HS-5 (cell line): ENCODE results near the gene LINGO3.
"Not testable (repeated sequence)": the region's sequence is repeated elsewhere in the genome, so short reads cannot be mapped to it uniquely, and the experiment has no call there.

Experiments used
- DNase-seq: peaks from one replicate; pipeline ENCODE4 v3.0.0-alpha.2; 2012; ENCODE audit warnings: low read depth

The LINGO3 gene, protein sequence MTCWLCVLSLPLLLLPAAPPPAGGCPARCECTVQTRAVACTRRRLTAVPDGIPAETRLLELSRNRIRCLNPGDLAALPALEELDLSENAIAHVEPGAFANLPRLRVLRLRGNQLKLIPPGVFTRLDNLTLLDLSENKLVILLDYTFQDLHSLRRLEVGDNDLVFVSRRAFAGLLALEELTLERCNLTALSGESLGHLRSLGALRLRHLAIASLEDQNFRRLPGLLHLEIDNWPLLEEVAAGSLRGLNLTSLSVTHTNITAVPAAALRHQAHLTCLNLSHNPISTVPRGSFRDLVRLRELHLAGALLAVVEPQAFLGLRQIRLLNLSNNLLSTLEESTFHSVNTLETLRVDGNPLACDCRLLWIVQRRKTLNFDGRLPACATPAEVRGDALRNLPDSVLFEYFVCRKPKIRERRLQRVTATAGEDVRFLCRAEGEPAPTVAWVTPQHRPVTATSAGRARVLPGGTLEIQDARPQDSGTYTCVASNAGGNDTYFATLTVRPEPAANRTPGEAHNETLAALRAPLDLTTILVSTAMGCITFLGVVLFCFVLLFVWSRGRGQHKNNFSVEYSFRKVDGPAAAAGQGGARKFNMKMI

DNA sequence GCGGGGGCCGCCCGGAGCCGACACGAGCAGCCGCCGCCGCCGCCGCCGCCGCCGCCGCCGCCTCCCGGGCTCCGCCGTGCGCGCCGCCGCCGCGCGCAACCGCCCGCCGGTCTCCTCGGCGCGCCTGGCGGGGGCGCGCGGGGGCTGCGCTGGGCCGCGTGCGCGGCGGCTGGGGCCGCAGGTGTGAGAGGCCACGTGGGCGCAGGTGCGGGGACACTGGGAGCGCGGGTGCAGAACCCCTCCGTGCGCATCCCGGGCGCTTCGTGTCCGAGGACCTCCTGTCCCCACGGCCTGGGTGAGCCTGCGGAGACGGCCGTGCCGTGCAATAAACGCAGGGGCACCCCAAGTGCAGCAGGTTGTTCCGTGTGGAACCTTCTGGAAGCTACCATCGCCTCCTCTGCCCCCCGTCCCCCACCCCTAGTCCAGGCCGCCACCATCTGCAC lies at the start of gene LINGO3:
Gene LINGO3 (minus strand): TSS at position 41 of the 443 bp plus-strand sequence. CDS start 16,378 bp downstream, outside the sequence.
- no peak for DNase-seq

DNA sequence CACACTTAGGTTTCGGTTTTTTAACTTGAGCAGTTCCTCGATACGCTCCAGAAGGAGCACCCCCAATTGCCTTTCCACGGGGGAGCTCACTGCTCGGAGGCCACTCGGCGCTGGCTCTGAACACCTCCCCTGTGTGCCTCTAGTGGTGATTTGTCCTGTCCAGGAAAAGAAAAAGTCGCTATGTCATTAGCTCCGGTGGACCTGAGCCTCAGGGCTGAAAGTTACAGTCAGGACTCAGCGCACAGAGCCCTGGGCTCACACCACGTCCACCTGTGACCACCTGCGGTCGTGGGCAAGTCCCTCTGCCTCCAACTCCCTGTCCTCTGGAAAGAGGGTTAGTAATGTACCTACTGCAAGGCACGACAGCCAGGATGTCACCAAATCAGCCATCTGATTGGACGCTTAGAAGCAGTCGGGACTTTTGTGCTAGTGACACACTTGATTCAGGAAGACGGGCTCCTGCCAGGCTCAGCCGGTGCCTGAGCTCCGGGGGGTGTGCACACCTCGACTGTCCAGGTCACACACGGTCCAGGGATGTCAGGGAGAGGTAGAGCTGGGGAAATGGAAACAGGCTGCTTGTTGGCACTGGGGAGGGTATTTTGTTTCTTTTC lies 48.2 kb upstream of the LINGO3 start:
- no peak for DNase-seq

DNA sequence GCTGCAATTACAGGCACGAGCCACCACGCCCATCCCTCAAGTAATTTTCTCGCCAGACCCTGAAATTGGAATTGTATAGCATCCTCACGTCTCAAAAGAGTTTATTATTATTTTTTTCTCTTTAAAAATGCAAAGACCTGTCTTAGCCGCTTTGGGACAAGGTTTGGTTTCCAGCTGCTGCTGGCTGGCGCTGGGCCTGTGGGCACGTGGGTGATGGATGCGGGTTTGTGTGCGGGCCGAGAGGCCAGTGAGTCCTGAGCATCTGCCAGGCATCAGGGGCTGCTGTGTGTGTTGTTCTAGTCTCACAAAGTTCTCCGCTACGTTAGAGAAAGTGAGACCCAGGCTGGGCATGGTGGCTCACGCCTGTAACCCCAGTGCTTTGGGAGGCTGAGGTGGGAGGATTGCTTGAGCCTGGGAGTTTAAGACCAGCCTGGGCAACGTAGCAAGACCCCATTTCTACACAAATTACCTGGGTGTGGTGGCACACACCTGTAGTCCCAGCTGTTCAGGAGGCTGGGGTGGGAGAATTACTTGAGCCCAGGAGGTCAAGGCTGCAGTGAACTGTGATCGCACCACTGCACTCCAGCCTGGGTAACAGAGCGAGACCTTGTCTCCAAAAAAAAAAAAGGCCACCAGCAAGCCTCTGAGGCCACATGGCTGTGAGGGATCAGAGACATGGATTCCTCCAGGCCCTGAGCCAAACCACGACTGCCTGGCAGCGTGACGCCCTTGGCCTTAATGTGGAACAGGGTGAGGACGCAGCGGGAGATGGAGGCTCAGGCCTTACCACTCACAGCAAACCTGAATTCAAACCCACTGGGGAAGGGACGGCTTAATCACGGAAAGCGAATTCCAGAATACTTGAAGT lies 47.4 kb upstream of the LINGO3 start:
- DNase-seq, result no peak

DNA sequence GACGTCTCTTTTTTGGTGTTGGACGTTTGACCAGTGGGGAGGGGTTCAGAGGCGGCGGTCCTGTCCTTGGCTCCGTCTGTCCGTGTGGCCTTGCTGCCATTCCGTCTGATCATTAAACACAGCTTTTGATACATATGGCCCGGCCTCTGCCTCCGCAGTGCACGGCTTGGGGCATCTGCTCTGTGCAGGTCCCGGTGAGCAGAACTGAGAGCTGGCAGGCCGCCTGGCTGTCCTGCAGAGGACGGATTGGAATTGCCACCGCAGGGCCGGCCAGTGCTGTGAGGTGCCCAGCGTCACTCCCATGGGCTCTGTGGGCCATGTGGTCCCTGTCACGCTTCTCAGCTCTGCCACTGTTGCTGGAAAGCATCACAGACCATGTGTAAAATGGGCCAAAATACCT lies 46.7 kb upstream of the LINGO3 start:
- DNase-seq, result no peak

DNA sequence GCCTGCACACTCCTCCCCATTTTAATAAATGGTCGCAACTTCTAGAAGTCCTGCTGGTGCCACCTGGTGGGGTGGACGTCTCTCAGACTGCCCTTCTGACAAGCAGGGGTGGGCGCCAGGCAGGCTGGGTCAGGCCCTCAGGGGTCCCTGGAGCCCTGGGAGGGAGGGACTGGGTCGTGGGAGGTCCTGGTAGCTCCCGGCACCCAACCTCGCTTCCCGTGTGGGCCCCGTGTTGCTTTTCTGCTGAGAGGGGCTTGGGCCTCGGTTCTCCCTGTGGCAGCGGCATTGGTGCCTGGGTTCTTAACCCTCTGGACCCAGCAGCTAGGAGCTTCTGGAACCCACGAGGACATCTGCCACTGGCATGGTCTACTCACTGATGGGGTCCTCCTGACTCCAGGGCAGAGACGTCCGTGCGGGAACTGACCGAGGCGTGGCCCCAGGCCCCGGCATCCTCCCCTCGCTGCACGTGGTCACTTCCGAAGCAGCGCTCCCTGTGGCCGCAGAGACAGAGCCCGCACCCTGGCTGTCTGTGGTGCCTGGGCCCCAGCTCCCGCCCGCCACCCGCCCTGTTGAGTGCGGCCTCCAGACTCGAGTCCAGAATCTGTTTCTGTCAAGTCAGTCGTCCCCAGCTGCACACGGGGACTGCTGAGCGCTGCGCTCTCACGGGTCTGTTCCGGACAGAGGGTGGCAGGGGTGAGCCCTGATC lies 46.1 kb upstream of the LINGO3 start:
- DNase-seq, result no peak

DNA sequence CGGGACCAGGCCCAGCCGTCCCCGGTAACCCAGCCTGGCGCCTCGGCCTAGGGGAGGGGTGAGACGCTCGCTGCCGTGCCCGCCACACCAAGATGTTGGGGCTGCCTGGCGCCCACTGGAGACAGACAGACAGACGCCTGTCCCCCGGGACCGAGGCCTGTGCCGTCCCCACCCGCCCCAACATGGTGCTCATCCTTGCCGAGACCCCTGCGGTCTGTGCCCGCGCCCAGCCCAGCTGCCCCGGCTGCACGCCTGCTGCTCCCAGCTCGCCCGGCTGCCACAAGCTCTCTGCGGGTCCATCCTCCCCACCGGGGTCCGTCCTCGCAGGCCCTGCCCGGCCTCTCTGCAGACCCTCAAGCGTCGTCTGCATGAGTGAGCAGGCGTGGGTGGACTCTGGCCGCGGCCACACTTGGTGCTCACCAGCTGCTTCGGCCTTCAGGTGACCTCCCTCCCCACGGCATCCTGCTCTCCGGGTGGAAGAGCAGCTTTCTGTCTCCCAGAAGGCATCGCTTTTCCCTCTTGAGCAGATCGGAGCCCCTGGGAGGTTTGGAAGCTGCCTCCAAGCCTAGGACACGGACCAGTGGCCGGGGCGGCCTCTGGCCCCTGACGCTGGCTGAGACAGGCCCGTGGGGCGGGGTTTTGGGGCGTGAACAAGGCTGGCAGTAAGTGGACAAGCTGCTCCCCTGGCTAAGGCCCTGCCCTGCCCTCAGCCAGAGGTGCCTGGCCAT lies 45.4 kb upstream of the LINGO3 start:
- DNase-seq, result no peak

DNA sequence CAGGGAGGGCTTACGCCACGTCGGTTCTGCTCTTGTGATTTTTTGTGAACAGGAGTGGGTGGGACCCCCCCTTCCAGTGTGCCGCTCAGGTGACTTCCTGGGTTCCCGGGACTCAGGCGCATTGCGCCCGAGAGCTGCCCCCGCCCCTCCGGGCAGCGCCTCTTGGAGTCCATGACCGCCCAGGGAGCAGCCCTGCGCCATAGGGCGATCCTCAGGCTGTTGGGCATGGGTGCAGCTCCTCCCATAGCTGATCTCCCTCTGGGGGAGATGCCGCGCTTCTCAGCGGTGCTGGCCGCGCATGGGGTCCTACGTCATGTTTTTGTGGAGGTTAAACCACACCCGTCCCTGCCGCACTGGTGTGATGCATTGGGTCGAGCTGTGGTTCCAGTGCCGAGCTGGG lies 44.2 kb upstream of the LINGO3 start:
- DNase-seq, result no peak

DNA sequence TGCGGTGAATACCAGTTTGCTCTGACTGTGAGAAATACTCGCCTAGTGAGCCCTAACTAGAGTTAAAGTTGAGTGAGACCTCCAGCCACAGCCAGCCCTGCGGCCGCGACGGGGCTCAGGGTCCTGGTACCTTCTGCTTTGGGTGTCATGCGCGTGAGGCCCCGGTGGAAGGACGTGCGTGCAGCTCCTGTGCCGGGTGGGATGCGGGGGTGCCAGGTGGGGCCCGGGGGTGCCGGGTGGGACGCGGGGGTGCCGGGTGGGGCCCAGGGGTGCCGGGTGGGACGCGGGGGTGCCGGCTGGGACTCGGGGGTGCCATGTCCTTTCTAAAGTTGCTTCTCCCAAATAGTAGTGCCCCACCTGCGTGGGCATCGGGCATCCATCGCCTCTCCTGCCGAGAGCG lies 43.6 kb upstream of the LINGO3 start:
- no peak for DNase-seq

DNA sequence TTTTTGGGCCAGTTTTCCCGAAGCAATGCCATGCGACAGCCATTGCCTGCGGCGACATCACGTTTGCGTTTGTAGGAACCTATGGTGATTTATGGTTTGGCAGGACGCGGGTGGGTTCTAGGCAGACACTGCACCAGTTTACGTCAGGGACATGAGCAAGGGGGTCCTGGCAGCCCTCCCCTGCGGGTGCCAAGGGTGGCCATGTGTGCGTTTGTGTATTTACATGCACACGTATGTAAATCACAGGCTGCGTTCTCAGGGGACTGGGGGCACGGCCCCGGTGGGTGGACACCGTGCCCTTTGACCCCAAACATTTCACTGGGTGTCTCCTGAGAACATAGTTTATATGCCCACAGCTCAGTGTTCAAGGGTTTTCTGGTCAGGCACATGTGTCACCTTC lies 42.7 kb upstream of the LINGO3 start:
- no peak for DNase-seq

DNA sequence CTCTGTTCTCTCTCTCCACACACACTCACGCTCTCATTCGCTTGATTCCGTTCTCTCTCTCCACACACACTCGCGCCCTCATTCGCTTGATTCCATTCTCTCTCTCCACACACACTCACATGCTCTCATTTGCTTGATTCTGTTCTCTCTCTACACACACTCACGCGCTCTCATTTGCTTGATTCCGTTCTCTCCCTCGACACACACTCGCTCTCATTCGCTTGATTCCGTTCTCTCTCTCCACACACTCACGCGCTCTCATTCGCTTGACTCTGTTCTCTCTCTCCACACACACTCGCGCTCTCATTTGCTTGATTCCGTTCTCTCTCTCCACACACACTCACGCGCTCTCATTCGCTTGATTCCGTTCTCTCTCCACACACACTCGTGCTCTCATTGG lies 41.9 kb upstream of the LINGO3 start:
- not testable (repeated sequence) for DNase-seq

DNA sequence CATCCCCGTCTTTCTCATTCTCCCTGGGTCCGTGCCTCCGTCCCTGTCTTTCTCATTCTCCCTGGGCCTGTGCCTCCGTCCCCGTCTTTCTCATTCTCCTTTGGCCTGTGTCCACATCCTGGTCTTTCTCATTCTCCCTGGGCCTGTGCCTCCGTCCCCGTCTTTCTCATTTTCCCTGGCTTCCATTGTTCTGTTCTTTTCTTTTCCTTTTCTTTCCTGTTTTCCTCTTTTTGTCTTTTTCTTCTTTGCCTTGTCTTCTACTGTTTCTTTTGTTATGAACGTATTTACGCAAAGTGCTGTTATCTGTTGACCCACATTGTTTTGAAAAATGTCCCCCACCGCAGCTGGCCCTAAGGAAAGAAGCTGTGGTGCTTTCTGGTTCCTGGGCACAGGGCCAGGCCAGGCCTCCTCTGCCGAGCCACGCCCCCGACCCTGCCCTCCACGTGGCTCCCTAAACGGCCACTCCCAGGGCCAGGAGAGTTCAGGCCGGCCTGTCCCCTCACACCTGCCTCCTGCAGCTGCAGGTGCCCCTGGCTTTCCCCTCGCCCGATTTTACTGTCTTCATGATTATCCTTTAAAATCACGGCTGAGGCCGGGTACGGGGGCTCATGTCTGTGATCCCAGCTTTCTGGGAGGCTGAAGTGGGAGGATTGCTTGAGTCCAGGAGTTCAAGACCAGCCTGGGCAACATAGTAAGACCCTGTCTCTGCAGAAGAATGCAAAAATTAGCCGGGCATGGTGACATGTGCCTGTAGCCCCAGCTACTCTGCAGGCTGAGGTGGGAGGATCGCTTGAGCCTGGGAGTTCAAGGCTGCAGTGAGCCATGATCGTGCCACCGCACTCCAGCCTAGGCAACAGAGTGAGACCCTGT lies 38.1 kb upstream of the LINGO3 start:
- no peak for DNase-seq

DNA sequence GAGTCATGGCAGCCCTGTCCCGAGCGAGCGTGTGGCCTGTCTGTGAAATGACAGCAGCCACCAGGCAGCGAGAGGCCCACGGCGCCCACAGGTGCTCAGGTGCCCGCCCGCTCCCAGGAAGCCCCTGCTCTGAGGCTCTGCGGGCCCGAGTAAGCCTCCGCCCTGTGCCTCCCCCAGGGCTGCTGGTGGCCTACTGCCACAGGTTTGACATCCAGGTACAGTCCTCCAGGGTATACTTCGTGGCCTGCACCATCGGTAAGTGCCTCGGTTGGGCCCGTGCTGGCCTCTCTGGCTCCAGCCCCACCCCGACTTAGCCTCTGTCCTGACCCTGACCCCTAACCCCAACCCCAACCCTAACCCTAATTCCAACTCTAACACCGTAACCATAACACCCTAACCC lies 37.1 kb upstream of the LINGO3 start:
- DNase-seq, result no peak

DNA sequence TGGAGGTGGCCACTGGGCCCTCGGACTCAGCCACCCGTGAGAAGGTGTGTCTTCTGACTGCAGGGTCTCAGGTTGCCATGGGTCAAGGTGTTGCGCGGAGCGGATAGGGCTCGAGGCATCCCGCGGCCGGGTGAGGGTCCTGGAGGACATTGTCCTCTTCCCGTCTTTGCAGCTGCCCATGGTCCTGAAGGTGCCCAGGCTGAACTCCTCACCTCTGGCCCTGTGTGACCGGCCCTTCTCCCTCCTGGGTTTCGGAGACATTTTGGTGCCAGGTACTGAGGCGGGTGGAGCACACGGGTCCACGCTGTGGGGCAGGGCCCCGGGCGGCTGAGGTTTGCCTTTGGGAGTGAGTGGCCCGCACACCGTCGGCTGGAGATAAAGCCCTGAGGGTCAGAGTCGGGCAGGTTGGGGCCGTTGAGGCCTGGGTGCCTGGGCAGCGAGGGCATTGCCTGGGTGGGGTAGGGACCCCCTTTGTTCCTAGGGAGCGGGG lies 36.5 kb upstream of the LINGO3 start:
- DNase-seq, result no peak

DNA sequence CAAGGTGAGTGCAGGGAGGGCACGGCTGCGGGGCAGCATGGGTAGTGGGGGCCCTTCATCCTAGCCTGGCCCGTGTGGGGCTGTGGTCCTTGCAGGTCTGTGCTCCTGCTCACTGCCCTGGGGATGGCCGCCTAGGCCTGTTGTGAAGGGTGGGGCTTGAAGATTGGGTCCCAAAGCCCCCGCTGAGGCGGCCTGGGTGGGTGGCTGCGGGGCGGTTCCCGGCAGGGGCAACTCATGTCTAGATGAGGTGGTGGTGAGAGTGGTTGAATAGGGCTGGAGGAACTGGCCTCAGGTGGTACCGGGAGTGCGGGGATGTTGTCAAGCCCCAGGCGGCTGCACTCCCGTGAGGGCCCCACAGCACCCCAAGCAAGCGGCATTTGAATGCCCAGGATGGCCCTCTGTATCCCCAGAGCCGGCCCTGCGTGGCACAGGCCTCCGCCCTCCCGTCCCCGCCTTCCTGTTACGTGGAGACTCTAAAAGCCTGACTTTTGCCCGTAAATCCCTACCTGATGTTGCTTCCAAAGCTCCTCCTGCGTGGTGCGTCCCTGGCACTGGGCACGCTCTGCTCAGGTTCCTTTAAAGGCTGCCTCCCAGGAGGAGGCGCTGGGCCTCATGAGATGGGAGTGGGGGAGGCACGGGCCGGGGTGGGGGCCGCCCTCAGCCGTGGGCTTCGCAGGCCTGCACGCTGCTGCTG lies 35.5 kb upstream of the LINGO3 start:
- no peak for DNase-seq

DNA sequence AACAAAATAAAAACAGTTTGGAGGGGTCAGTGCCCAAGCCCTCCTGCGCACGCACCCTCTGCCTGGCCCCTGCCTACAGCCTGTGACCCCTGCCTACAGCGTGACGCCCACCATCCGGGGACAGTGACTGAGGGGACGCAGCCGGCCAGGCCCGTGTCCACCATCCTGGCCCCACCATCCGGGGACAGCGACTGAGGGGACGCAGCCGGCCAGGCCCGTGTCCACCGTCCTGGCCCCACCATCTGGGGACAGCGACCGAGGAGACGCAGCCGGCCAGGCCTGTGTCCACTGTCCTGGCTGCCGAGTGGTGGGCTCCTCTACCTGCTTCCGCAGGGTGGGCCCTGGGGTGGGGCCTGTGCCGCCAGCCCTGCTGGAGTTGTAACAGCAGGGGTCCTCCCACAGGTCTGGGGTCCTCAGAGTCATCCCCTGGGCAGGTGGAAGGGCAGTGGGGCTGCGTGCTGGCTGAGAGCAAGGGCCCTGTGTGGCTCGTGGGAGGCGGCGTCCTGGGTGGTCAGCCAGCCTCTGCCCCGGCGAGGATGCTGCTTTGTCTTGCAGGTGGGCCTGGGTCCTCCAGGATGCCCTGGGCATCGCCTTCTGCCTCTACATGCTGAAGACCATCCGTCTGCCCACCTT lies 34.8 kb upstream of the LINGO3 start:
- no peak for DNase-seq

DNA sequence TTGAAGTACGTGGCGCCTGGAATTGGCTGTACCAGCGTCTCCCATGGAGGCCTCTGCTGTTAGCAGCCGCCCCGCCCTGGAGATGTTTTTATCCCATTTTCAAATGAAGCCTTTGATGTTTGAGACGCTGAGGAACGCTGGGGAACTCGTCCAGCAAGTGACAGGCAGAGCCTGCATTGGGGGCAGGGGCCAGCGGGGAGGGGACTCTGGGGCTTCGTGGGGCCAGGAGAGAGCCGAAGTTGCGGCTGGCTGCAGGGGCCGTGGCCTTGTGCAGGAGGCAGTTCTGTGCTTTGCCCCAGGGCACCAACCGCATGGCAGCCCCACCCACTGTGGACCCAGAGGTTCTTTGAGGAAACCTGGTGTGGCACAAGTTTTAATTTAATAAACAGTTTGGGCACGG lies 34.0 kb upstream of the LINGO3 start:
- no peak for DNase-seq

DNA sequence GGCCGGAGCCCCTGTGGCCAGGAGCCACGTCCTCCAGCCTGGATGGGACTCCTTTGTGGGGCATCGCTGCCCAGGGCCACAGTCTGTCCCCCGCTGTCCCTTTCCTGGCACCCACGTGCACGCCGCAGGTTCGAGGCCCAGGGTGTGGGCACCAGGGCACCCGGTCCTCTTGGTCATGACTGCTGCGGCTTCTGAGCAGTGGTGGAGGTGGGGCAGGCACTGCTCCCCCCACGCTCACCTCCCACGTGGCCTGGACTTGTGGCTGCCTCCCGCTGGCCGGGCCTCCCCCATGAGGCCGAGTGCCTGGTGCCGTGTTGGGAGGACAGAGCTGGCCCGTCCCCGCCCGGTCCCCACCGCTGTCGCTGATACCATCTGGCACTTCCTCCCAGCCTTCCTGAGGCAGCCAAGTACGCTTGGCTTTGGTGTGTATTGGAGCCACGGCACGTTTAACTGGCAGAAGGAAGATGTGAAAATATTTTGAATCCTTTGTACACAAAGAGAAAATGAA lies 33.3 kb upstream of the LINGO3 start:
- no peak for DNase-seq

DNA sequence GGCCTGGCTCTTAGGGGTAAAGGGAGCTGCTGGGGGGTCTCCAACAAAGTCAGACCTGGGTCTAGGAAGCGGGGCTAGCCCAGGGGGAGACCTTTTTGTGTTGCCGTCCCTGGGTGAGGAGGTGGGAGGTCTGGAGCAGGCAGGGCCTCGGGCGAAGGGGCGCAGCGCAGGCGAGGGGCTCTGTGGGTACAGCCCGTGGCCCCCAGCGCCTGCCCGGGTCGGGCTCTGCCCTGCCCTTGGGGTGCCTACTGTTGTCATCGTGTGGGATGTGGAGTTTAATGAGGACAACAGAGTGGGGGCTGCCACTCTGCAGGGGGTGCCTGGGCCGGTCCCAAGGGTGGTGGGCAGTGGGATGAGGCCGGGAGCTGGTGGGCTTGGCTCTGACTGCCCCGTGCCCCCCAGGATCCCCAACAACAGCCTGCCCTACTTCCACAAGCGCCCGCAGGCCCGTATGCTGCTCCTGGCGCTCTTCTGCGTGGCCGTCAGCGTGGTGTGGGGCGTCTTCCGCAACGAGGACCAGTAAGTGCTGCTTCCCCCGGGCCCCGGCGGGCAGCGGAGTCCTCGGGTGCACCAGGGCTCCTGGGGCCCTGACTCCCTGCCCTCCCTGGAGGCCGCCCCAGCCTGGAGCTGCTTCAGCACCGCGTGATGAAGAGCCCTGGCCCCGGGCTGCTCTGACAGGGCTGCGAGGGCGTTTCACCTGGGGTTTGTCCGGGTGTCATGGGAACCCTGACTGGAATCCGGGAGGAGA lies 32.7 kb upstream of the LINGO3 start:
- no peak for DNase-seq
